Ovary (tissue), 9 donors: ENCODE data around the gene OR10D3. TPM values are rescaled to one million over a fixed set of nuclear protein-coding genes. Genes with fewer than 3 reads are reported as not detected.

Source experiments
- DNase-seq, 5 donors: peaks; one replicate each; pipeline ENCODE4 v3.0.0-alpha.2; 2019 to 2020
- H3K27ac ChIP-seq, 2 donors: fragments of 200-600 bp; one replicate each; pipeline versions ENCODE4 v1.5.1 to v1.8.0; 2019 to 2022
- H3K27me3 ChIP-seq: fragments of 200-600 bp; one replicate; pipeline ENCODE4 v1.8.0; 2022
- H3K36me3 ChIP-seq: fragments of 200-600 bp; sonication (generic); one replicate; pipeline ENCODE4 v1.5.1; 2019
- H3K4me1 ChIP-seq: one replicate; pipeline ENCODE4 v1.8.1; 2013; ENCODE audit warnings: mild to moderate bottlenecking, moderate library complexity; ENCODE audit not compliant: insufficient read depth
- H3K4me3 ChIP-seq: fragments of 200-600 bp; sonication (generic); one replicate; pipeline ENCODE4 v1.5.1; 2017
- H3K9me3 ChIP-seq, 2 donors: fragments of 200-600 bp in 1 of 2; sonication (generic) in 1 of 2; one replicate each; pipeline versions ENCODE4 v1.5.1 to v1.8.1; 2013 to 2019; ENCODE audit warnings: mild to moderate bottlenecking in 1 of 2, moderate library complexity in 1 of 2
- EP300 ChIP-seq: sonication (generic); formaldehyde crosslinking; IDR thresholded peaks from one replicate; pipeline ENCODE4 v1.6.1; 2017; ENCODE audit warnings: antibody characterized with exemption
- POLR2A ChIP-seq: fragments of 450-650 bp; IDR thresholded peaks from one replicate; pipeline ENCODE4 v1.6.1; 2017; ENCODE audit warnings: antibody characterized with exemption, mild to moderate bottlenecking, moderate library complexity
- WGBS, 3 donors: extraction: QIAGEN DNeasy Blood & Tissue Kit in 1 of 3; methylation state at CpG; one replicate each; pipeline versions ENCODE4 v1.1.5 to v1.1.7; 2013 to 2017; 5-methylcytosine and 5-hydroxymethylcytosine counted together
- intact Hi-C, 4 donors: fragments of 100-400 bp; cut with DNase I; formaldehyde crosslinking; loops; one replicate each; pipeline versions ENCODE4 v1.11.0 to v1.15.1; 2022 to 2023
- polyA plus RNA-seq, 2 donors: library from polyadenylated mRNA; stranded (reverse); fragments of 200-250 nt in 1 of 2; fragments of 350-450 nt in 1 of 2; fragmentation: Illumina TruSeq in 1 of 2; extraction: RNeasy Lipid Tissue Mini Kit (QIAGEN cat#74804) in 1 of 2; gene quantifications; one replicate each; pipeline ENCODE4 v1.2.3, GENCODE V29; 2013 to 2014
- total RNA-seq, 7 donors: library from RNA; depleted of rRNA in 2 of 7; stranded (reverse); fragments of >200 nt in 2 of 7; fragmentation: NEBNext Ultra II Directional in 3 of 7; extraction: Animal tissue kit (Norgen Biotek cat#: 25700) in 3 of 7; gene quantifications; one replicate each; pipeline versions ENCODE4 v1.1.0 to v1.2.4, GENCODE V29; 2016 to 2023
- TF ChIP-seq, protein P1 (sequence below), 3 donors: fragments of 450-650 bp in 2 of 3; fragments of 200-600 bp in 1 of 3; IDR thresholded peaks; one replicate each; pipeline versions ENCODE4 v1.5.1 to v1.8.0; 2016 to 2022; ENCODE audit warnings: antibody characterized with exemption in 3 of 3, mild to moderate bottlenecking in 1 of 3
- donor health status: DM: no; HTN: no; CAD: no; lungs with moderate emphysema.
- donor health status: DM: no; HTN: no; CAD: no.
- donor health status: Bipolar disorder and iron deficiency.
- donor health status: DM: yes; HTN: yes; CAD: no.
- donor health status: DM: no; HTN: no; CAD: no.
- donor health status: DM: yes; HTN: yes; CAD: no.

OR10D3 gene
- total and polyA plus RNA-seq, 9 donors: not detected

DNA sequence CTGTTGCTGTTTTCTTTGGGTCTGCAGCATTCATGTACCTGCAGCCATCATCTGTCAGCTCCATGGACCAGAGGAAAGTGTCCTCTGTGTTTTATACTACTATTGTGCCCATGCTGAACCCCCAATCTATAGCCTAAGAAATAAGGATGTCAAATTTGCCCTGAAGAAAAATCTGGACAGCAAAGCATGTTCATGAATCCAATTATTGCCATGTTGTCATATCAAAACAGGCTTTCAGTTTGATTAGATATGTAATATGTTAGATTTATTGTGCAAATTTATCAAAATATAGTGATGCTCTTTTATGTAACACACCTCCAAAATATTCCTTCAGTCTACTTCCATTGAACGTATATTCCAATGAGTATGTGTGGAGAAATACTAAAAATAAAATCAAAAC, 42.3 kb downstream of the OR10D3 start:
- Histone ChIP-seq H3K4me3 (no peak overlapping the region), H3K27me3 (no peaks in the 10 kb centered on the region), H3K36me3 (no peaks in the 10 kb centered on the region), H3K9me3 (no peaks in the 10 kb centered on the region), H3K27ac (no peak overlapping the region), H3K4me1 (no peaks in the 10 kb centered on the region)
- TF ChIP-seq EP300: no peak
- TF ChIP-seq POLR2A: no peak
- 75 to 86% (median 76%) methylated on average over 1 of the region's 1 CpG for WGBS, 3 donors
- DNase-seq: no peak
- intact Hi-C loops: no loop called here

DNA sequence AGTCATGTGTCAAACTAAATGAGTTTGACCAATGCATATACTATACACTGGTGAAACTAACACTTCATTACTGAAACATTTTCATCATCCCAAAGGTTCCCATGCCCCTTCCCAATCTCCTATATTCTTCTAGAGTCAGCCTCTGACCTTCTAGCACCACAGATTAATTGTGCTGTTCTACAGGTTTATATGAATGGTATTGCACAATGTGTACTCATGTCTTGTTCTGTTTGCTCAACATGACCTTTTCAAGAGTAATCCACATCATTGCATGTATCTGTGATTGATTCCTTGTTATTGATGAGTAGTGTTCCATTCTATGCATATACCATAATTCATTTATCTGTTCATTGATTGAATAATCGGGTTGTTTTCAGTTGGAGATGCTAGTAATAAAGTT, 50.2 kb downstream of the OR10D3 start:
- Histone ChIP-seq H3K27me3 (no peaks in the 10 kb centered on the region), H3K36me3 (no peaks in the 10 kb centered on the region), H3K4me1 (no peaks in the 10 kb centered on the region), H3K9me3 (no peaks in the 10 kb centered on the region), H3K4me3 (no peak overlapping the region), H3K27ac (no peak overlapping the region)
- TF ChIP-seq EP300: no peak
- TF ChIP-seq, protein P1, sequence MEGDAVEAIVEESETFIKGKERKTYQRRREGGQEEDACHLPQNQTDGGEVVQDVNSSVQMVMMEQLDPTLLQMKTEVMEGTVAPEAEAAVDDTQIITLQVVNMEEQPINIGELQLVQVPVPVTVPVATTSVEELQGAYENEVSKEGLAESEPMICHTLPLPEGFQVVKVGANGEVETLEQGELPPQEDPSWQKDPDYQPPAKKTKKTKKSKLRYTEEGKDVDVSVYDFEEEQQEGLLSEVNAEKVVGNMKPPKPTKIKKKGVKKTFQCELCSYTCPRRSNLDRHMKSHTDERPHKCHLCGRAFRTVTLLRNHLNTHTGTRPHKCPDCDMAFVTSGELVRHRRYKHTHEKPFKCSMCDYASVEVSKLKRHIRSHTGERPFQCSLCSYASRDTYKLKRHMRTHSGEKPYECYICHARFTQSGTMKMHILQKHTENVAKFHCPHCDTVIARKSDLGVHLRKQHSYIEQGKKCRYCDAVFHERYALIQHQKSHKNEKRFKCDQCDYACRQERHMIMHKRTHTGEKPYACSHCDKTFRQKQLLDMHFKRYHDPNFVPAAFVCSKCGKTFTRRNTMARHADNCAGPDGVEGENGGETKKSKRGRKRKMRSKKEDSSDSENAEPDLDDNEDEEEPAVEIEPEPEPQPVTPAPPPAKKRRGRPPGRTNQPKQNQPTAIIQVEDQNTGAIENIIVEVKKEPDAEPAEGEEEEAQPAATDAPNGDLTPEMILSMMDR (IDR thresholded peaks at IDR 0.05): no peak
- TF ChIP-seq POLR2A: no peak
- intact Hi-C loops: no loop called here
- 0 to 38% (median 0%) methylated on average over 1 of the region's 1 CpG for WGBS, 3 donors
- no peak for DNase-seq

Other genes with a start within 250 kb of the OR10D3 start
- under 1 TPM in 1 of 7 donors, not detected in 6; 0.46 TPM for gene OR4D5, start 243.7 kb upstream of the OR10D3 start, total RNA-seq
- gene OR4D5, start 243.7 kb upstream of the OR10D3 start, polyA plus RNA-seq: not detected
- gene OR6T1, start 239.5 kb upstream of the OR10D3 start, total RNA-seq: not detected
- not detected for gene OR6T1, start 239.5 kb upstream of the OR10D3 start, polyA plus RNA-seq
- gene OR10S1, start 205.6 kb upstream of the OR10D3 start, total RNA-seq: not detected
- gene OR10S1, start 205.6 kb upstream of the OR10D3 start, polyA plus RNA-seq: not detected
- not detected for gene OR10G6, start 188.2 kb upstream of the OR10D3 start, total RNA-seq
- not detected for gene OR10G6, start 188.2 kb upstream of the OR10D3 start, polyA plus RNA-seq
- gene OR10G4, start 170.3 kb upstream of the OR10D3 start, total RNA-seq: under 1 TPM in 1 of 7 donors, not detected in 6; 0.11 TPM
- gene OR10G4, start 170.3 kb upstream of the OR10D3 start, polyA plus RNA-seq: not detected
- not detected for gene OR10G9, start 160.3 kb upstream of the OR10D3 start, total RNA-seq
- not detected for gene OR10G9, start 160.3 kb upstream of the OR10D3 start, polyA plus RNA-seq
- gene OR10G8, start 156.5 kb upstream of the OR10D3 start, total RNA-seq: not detected
- not detected for gene OR10G8, start 156.5 kb upstream of the OR10D3 start, polyA plus RNA-seq
- gene OR10G7, start 142.0 kb upstream of the OR10D3 start, total RNA-seq: not detected
- not detected for gene OR10G7, start 142.0 kb upstream of the OR10D3 start, polyA plus RNA-seq
- 10 to 100 TPM; 10.7 to 18.9 (median 16.7) TPM for gene VWA5A, start 67.9 kb upstream of the OR10D3 start, total RNA-seq
- 10 to 100 TPM in 1 of 2 donors, 1 to 10 TPM in 1; 9.9 to 27.5 TPM for gene VWA5A, start 67.9 kb upstream of the OR10D3 start, polyA plus RNA-seq
- gene OR8G1, start 57.8 kb downstream of the OR10D3 start, total RNA-seq: not detected
- not detected for gene OR8G1, start 57.8 kb downstream of the OR10D3 start, polyA plus RNA-seq
- gene OR8G5, start 73.0 kb downstream of the OR10D3 start, total RNA-seq: not detected
- not detected for gene OR8G5, start 73.0 kb downstream of the OR10D3 start, polyA plus RNA-seq
- not detected for gene OR8D1, start 130.6 kb downstream of the OR10D3 start, total RNA-seq
- gene OR8D1, start 130.6 kb downstream of the OR10D3 start, polyA plus RNA-seq: not detected
- gene OR8D2, start 136.9 kb downstream of the OR10D3 start, total RNA-seq: not detected
- not detected for gene OR8D2, start 136.9 kb downstream of the OR10D3 start, polyA plus RNA-seq
- gene OR8B2, start 201.2 kb downstream of the OR10D3 start, total RNA-seq: not detected
- not detected for gene OR8B2, start 201.2 kb downstream of the OR10D3 start, polyA plus RNA-seq
- gene OR8B3, start 215.7 kb downstream of the OR10D3 start, total RNA-seq: not detected
- gene OR8B3, start 215.7 kb downstream of the OR10D3 start, polyA plus RNA-seq: not detected
- not detected for gene OR8B4, start 241.5 kb downstream of the OR10D3 start, total RNA-seq
- gene OR8B4, start 241.5 kb downstream of the OR10D3 start, polyA plus RNA-seq: not detected